Muscle of leg (tissue), 11 donors: ENCODE measurements around the gene ETV5. TPM values are rescaled to one million over a fixed set of nuclear protein-coding genes. Genes with fewer than 3 reads are reported as not detected.

Experiments
- DNase-seq: peaks from one replicate; pipeline ENCODE4 v3.0.0; 2013
- H3K27ac ChIP-seq: one replicate; pipeline ENCODE4 v1.5.1; 2013; ENCODE audit warnings: mild to moderate bottlenecking, low read length, control low read depth
- H3K27me3 ChIP-seq: one replicate; pipeline ENCODE4 v1.6.1; 2013; ENCODE audit warnings: low read length; ENCODE audit not compliant: control insufficient read depth, insufficient read depth
- H3K36me3 ChIP-seq: one replicate; pipeline ENCODE4 v1.6.1; 2013; ENCODE audit warnings: low read length; ENCODE audit not compliant: control insufficient read depth, insufficient read depth
- H3K4me1 ChIP-seq: one replicate; pipeline ENCODE4 v1.6.1; 2013; ENCODE audit warnings: low read length; ENCODE audit not compliant: control insufficient read depth, insufficient read depth
- H3K4me3 ChIP-seq: one replicate; pipeline ENCODE4 v1.5.1; 2013; ENCODE audit warnings: low read length, control low read depth
- H3K9me3 ChIP-seq: replicated peaks from 2 replicates; pipeline ENCODE4 v1.6.1; 2013; ENCODE audit warnings: low read depth, low read length; ENCODE audit not compliant: control insufficient read depth
- WGBS: methylation state at CpG from one replicate; pipeline ENCODE4 v1.1.5; 2013; ENCODE audit warnings: missing lambda C conversion rate; ENCODE audit not compliant: insufficient coverage; 5-methylcytosine and 5-hydroxymethylcytosine counted together
- polyA plus RNA-seq, 8 donors: library from polyadenylated mRNA; unstranded; fragments of 120-200 nt; gene quantifications; one replicate each; pipeline versions ENCODE4 v1.2.1 to v1.2.3, GENCODE V29; 2013; ENCODE audit warnings: inconsistent platforms in 1 of 8, low replicate concordance in 1 of 8; ENCODE audit not compliant: insufficient read length in 8 of 8, insufficient read depth in 1 of 8
- total RNA-seq: library from RNA; stranded (reverse); fragments of 120-200 nt; gene quantifications from one replicate; pipeline ENCODE4 v1.2.4, GENCODE V29; 2013

The ETV5 gene
- total and polyA plus RNA-seq, 9 donors = 25.6 to 34.5 (median 29.9) TPM

DNA sequence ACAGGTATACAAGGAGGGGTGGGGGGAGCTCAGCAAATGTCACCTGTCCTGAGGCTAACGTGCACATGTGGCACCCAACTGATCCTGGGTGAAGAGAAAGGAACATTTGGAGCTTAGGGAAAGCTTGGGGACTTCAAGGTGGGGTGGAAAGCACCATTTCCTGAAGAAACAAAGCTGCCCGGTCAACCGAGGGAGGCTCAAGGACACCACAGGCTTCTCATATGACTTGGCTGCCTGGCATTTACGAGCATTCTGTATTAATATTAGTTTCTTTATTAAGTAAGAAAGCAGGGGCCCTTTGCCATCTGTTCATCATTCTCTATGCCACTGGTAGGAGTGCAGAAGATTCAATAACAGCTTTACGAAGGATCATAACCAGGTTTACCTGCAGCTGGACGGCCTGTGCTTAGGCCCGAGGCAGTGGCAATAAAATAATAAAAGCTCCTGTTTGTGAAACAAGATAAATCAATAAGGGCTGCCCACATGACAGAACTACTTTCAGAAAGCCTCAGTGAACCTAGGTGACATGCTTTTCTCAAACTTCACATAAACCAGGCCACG, 54.0 kb downstream of the ETV5 start:
- H3K4me1 ChIP-seq = peaks cover 21% of the 10 kb centered on the region
- H3K4me3 ChIP-seq = no peak overlapping the region
- DNase-seq = no peak
- H3K36me3 ChIP-seq = peaks cover 49% of the 10 kb centered on the region
- H3K27ac ChIP-seq = peak overlapping the region; percentile 57
- no peaks in the 10 kb centered on the region for H3K27me3 ChIP-seq
- 30% methylated on average over 1 of the region's 8 CpGs for WGBS
- no peaks in the 10 kb centered on the region for H3K9me3 ChIP-seq

DNA sequence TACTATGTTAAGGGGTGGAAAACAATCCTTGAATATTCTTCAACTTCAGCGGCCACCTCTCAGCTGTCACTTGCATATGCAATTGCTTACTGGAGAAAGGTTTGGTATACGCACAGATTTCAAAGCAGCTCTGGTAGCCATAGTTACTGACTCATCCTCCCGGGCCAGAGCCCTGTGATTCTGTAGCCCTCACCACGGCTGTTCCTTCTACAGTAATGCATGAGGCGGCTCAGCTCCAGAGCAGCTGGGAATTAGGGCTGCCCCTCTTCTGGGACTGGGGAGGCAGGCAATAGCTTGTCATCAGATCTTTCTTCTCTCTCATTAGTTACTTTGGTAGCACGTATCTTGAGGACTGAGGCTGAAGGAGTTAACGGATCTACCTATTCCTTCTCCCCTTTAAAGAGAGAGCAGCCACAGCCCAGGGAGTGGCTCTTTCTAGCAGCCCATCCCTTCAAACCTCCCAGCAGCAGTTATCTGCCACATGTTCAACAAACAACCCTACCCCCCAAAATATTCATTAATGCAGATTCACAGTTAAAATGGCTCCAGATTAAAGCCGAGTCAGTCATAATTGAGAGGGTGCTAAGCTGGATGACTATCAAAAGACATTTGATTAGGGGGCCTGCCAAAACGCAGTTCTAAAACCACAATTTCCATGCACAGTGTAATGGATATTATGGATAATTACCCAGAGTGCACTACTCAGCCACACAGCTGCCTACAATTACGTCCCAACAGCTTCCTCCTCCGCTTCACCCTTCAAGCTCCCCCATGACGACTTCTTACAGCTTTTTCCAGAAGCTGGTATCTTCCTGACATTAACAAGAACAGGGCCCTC, 54.7 kb downstream of the ETV5 start:
- Histone ChIP-seq H3K27ac (peak overlapping the region; percentile 78), H3K4me1 (peaks cover 23% of the 10 kb centered on the region)

DNA sequence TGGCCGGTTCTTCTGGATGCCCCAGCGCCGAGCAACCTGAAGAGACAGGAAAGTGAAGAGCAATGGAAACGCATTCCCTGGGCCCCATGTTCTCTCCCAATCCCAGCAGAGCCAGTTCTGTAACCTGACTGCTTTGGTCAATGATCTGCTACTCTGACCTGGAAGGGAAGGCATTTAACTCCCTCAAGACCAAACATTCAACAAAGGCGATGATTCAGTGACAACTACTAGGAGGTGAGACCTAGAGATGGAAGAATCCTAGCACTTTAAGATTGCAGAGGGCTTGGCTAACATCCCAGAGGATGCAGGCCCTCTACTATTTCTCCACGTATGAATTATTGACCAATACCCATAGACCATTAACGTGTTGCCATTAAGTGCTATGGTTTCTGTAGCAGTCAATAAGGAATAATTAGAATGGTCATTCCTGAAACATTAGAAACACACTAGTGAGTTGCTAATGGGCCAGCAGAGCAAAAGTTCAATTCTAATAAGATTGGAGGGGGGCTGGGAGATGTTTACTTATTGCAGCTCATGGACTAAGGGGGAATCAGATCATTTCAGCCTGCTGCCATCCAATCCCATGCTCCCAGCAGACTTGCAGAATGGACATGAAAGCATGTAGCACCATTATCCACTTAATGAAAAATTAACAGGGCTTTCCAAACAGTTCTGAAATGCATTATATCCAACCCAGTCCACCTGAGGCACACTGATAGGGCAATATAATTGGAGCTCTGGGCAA, 56.6 kb downstream of the ETV5 start:
- Histone ChIP-seq H3K27ac (no peak overlapping the region), H3K36me3 (peaks cover 46% of the 10 kb centered on the region), H3K4me3 (no peak overlapping the region), H3K27me3 (no peaks in the 10 kb centered on the region), H3K9me3 (no peaks in the 10 kb centered on the region), H3K4me1 (peaks cover 37% of the 10 kb centered on the region)
- 100% methylated on average over 4 of the region's 7 CpGs for WGBS
- DNase-seq = no peak

More for the DNA sequence above, 54.7 kb downstream of the ETV5 start:
- H3K9me3 ChIP-seq = no peaks in the 10 kb centered on the region
- H3K4me3 ChIP-seq = no peak overlapping the region
- peak; percentile 68 for DNase-seq
- H3K27me3 ChIP-seq = no peaks in the 10 kb centered on the region
- peaks cover 49% of the 10 kb centered on the region for H3K36me3 ChIP-seq
- 54% methylated on average over 5 of the region's 12 CpGs for WGBS

DNA sequence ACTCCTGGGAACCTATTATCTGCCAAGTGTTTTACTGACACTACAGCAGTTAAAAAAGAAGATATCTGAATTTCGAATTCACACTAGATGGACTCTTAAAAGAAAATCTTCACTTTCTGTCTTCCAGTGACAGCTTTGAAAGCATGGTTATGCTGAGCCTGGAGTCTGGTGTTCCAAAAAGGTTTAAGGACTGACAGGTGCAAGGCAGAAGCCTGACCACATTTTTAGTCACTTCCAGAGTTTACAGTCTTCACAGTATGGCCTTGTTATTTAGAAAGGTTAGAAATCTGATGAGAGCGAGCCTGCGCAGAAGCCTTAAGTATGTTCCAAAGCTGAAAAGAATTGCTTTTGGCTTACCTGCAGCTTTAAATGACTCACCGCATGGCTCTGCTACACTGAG, 59.9 kb downstream of the ETV5 start:
- Histone ChIP-seq H3K9me3 (no peaks in the 10 kb centered on the region), H3K27me3 (no peaks in the 10 kb centered on the region), H3K27ac (no peak overlapping the region), H3K4me1 (peaks cover 37% of the 10 kb centered on the region), H3K36me3 (peaks cover 27% of the 10 kb centered on the region), H3K4me3 (no peak overlapping the region)
- WGBS = no CpG with 5 or more reads among the region's 4 CpGs
- no peak for DNase-seq

DNA sequence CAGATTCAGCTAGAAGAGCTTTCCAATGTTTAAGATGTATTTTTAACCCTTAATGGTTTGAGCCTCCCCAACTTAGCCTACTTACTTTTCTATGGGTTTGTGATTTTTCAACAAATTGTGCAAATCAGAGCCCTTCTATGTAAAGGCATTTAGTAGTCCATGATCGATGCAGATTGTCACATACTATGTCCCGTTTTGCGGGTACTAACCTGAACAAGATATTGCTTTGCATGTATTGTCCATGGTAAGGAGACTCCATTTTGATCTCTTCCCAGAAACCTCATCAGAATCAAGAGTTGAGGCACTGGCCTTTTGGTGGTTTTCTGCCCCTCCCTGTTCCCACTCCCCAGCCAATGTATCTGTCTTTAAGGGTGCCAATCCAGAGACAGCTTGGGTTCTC, 60.8 kb downstream of the ETV5 start:
- peaks cover 27% of the 10 kb centered on the region for H3K36me3 ChIP-seq
- H3K27me3 ChIP-seq = no peaks in the 10 kb centered on the region
- peaks cover 30% of the 10 kb centered on the region for H3K4me1 ChIP-seq
- H3K9me3 ChIP-seq = no peaks in the 10 kb centered on the region
- no peak for DNase-seq
- no peak overlapping the region for H3K4me3 ChIP-seq
- H3K27ac ChIP-seq = no peak overlapping the region
- WGBS = 100% methylated on average over 3 of the region's 3 CpGs

DNA sequence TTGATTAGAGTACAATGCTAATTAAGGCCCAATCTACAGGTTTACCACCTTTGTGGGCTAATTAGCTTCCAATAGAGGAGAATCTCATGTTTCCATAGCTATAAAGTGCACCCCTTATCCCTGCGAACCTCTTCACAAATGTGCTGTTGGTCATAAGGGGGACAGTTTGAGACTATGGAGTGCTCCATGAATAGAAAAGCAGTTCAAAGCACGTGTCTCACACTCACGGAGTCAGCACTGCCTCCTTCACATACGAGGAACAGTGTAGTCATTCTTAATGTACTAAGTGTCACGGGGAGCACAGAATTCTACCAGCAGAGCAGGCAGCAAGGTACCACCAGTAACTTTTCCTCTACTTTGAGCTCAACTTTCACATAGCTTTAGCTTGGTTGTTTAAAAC, 62.1 kb downstream of the ETV5 start:
- no peaks in the 10 kb centered on the region for H3K9me3 ChIP-seq
- H3K36me3 ChIP-seq = peaks cover 22% of the 10 kb centered on the region
- WGBS = 80% methylated on average over 3 of the region's 5 CpGs
- no peak overlapping the region for H3K4me3 ChIP-seq
- no peaks in the 10 kb centered on the region for H3K27me3 ChIP-seq
- H3K27ac ChIP-seq = no peak overlapping the region
- DNase-seq = no peak
- H3K4me1 ChIP-seq = peaks cover 32% of the 10 kb centered on the region

DNA sequence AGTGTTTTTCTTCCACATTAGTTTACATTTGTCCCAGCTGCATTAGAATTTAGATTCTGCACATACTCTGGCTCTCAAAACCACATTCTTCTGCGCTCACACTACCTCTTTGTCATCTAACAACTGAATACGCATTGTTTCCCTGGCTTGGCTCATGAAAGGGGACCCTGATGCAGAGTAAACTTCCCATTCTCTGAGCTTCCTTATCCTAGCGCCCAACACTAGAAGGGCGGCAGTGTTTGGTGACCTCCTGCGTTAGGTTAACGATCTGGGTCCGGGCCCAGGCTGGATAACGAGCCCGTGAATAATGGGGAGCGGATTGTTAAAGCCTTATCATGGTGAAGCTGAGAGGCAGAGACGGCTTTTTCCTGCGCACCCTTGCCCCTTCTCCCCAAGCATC, 63.9 kb downstream of the ETV5 start:
- no peaks in the 10 kb centered on the region for H3K9me3 ChIP-seq
- DNase-seq = peak; percentile 84
- no peak overlapping the region for H3K4me3 ChIP-seq
- peaks cover 32% of the 10 kb centered on the region for H3K4me1 ChIP-seq
- peaks cover 8% of the 10 kb centered on the region for H3K36me3 ChIP-seq
- no peaks in the 10 kb centered on the region for H3K27me3 ChIP-seq
- H3K27ac ChIP-seq = peak overlapping the region; percentile 69
- WGBS = 29% methylated on average over 6 of the region's 12 CpGs

DNA sequence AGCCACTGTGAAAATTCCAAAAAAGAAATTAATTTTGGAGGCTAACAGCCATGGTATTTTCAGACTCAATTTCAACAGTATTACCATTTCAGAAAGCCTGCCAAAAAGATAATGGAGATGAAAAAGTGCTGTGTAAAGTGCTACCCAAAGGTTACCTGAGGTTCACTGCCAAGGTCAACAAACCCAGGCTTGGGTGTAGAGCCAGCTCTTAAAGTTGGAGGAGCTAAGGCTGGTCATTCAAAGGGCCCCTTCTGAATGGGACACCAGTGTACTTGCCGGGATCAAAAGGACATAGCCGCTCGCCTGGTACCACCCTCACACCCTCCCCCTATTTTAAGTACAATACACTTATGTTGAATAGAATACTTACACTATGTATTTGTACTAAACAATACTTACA, 64.5 kb downstream of the ETV5 start:
- Histone ChIP-seq H3K27ac (no peak overlapping the region), H3K27me3 (no peaks in the 10 kb centered on the region), H3K4me3 (no peak overlapping the region), H3K9me3 (no peaks in the 10 kb centered on the region), H3K4me1 (peaks cover 32% of the 10 kb centered on the region), H3K36me3 (peaks cover 8% of the 10 kb centered on the region)
- no CpG with 5 or more reads among the region's 3 CpGs for WGBS
- DNase-seq = no peak

DNA sequence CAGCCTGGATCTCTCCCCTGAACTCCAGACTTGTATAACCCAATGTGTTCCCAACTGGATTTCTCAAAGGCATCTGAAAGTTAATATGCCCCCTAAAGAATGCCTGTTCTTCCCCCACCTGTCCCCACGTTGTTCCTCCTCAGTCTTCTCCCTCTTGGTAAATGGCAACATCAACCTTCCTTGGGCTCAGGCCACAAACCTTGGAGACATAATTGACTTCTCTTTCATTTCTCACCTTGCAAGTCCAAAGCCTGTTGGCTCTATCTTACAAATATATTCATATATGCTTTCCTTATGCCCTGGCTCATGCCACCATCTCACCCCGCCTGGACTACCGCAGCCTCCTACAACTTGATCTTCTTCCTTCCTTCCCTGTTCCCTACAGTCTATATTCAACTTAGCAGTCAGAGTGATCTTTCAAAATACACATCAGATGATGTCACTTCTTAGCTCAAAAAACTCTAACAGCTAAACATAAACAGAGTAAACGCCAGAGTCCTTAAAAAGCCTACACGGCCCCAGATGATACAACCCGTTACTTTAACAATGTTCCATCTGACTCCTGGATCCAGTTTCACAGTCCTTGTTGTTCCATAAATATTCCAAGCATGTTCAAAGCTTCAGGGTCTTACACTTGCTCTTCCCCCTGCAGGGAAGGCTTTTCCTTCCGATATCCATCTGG, 66.2 kb downstream of the ETV5 start:
- no peaks in the 10 kb centered on the region for H3K27me3 ChIP-seq
- no peaks in the 10 kb centered on the region for H3K36me3 ChIP-seq
- peaks cover 7% of the 10 kb centered on the region for H3K9me3 ChIP-seq
- DNase-seq = peak; percentile 8
- peaks cover 19% of the 10 kb centered on the region for H3K4me1 ChIP-seq
- no peak overlapping the region for H3K4me3 ChIP-seq
- H3K27ac ChIP-seq = no peak overlapping the region
- WGBS = 53% methylated on average over 7 of the region's 7 CpGs

DNA sequence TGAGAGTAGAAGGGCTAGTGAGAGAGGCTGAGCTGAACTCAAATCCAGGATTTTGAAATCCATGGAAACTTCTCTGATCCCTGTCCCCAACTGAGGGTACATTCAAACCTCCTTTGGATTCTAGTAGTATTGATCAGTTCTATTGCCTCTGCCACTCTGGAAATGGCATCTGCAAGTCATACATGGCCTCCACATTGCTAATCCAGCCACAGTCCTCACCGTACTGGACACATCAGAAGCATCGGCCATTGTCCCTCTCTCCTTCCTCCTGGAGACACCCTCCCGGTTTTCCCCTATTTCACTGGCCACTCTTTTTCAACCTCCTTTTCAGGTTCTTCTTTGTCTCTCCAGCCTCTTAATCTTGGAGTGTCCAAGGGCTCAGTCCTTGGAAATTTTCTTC, 66.9 kb downstream of the ETV5 start:
- H3K27me3 ChIP-seq = no peaks in the 10 kb centered on the region
- H3K27ac ChIP-seq = no peak overlapping the region
- H3K36me3 ChIP-seq = no peaks in the 10 kb centered on the region
- 92% methylated on average over 3 of the region's 3 CpGs for WGBS
- peaks cover 16% of the 10 kb centered on the region for H3K4me1 ChIP-seq
- peaks cover 7% of the 10 kb centered on the region for H3K9me3 ChIP-seq
- H3K4me3 ChIP-seq = no peak overlapping the region
- DNase-seq = no peak
